DMS153 treated with DMSO at 0.1 percent for 48 hours (cell line): ENCODE results near the gene NFIA.

Experiments used
- DNase-seq: peaks from one replicate; lab custom pipeline; 2025; ENCODE audit not compliant: unreplicated experiment; lab: John Stamatoyannopoulos, UW

The NFIA gene

DNA sequence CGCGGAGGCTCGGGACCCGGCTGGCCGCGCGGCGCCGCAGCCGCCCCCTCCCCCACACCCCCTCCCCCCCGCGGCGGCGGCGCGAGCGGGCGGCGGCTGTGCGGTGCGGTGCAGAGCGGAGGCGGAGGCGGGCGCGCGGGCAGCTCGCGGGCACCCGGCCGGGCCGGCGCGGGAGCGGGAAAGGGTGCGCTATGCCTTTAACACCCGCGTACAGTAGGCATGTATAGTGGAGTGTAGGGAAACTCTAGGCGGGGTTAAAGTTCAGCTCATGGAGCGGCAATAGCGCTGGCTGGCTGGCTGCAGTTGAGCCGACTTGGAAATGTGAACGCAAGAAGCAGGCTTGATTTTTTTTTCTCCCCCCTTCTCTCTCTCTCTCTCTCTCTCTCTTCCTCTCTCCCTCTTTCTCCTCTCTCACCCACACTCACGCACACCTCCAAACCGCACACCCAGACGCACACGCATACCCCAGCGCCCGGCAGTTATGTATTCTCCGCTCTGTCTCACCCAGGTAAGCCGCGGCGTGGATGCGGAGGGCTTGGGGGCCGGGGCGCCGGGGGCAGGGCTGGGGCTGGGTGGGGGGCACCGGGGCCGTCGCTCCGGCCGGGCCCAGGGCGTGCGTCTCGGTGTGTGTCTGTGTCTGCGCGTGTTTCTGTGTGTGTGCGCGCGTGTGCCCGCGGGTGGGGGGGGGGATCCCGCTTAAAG, at the start of gene NFIA:
Gene NFIA, plus strand, starts transcription at position 251 of the 702 bp plus-strand sequence.
- no peak for DNase-seq

DNA sequence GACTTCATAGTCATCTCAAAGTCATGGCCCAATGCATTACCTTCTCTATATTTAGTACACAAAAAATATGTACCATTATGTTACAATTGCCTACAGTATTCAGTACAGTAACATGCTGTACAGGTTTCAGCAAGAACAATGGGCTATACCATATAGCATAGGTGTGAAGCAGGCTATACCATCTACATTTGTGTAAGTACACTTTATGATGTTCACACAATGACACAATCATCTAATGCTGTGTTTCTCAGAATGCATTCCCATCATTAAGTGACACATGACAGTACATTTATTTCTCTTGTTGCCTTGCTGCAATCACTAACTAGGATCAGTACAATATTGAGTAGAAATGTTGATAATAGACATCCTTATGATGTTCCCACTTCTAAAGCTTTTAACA, 46.5 kb upstream of the NFIA start:
- no peak for DNase-seq

DNA sequence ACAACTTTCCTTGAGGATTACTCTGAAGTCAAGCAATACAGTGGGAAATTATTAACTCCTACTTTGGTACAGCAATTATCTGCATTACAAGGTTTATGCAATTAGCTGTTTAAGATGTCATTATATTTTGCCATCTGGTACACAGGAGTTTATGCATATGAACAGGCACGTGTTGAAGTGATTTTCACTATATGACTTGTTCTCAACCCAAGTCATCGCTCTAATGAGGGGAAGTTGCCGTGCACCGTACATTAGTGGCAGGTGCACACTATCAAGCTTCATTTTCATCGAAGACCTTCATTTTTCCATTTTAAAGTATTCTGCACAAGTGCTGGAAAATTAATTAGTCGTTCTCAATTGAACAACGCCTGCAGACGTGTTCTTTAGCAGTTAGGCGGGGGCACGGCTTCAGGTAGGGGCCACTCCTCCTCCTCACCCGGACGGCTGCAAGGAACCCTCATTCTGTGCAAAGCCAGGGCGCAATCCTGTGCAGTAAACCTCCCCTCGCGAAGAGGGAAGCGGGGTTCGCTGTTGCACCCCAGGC, 39.8 kb upstream of the NFIA start:
- DNase-seq = no peak

DNA sequence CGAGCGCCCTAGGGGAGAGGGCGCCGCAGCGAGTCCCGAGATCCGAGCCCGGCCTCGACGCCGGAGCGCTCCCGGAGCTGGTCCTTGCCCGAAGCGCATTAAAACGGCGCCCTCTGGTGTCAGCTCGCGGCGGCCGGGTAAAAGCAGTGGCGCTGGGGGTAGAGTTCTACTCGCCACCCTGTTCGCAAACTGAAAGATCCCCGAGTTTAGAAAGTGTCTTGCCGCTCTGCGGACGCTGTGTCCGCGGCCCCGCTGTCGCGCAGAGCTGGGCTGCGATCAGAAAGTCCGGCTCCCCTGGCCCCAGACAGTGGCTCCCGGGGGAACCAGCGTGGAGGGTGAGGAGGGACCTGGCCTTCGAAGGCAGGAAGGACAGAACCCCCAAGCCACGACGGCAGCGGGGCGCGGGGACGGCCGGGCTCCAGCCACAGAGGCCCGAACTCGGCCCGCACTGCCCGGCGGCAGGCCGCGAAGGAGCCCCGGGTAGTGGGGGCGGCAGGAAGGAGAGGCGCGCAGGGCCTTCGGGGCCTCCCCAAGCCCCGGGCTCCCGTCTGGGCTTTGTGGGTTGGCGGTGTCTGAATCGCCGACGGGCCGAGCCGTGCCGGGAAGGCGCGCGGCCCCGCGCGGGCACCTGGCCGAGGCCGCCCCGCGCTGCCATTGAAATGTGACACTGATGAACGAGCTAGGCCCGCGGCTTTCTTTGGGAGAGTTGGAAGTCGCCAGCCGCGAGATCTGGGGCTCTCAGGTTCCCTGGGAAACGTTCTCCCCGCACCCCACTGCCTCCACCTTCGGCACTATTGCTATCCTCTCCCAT, 39.1 kb upstream of the NFIA start:
- DNase-seq = peak; percentile 65

DNA sequence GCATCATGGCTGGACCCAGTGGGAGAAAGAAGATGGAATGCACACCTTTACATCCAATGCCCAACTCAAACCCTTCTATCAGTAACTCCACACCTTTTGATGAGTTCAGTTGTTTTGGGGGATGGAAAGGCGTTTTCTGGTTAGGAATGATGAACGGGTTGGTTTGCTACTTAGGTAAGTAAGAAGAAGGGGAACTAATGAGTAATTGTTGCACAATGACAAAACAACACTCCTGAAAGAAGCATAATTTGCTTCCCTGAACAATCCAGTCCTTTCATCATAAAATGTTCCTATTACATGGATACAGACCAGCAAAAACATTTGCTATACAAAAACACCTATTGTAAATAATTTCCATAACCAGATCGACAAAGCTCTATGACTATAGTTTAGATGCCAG, 35.9 kb upstream of the NFIA start:
- no peak for DNase-seq

DNA sequence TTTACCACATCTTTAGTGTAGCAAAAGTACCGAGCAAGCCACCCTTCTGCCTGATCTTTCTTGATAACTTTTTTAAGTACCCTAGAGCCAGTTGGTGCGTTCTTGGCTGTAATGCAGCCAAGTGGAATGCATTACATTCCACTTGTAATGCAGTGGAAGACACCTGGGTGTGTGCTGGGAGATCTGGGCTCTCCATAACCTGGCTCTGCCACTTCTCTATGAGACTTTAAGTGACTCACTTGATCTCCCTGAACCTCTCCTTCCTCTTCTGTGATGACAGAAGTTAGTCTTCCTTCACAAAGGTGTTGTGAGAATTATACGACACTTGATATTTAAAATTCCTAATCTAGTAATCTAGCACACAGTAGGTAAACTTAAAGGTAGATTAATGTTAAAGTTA, 35.3 kb upstream of the NFIA start:
- DNase-seq = no peak

DNA sequence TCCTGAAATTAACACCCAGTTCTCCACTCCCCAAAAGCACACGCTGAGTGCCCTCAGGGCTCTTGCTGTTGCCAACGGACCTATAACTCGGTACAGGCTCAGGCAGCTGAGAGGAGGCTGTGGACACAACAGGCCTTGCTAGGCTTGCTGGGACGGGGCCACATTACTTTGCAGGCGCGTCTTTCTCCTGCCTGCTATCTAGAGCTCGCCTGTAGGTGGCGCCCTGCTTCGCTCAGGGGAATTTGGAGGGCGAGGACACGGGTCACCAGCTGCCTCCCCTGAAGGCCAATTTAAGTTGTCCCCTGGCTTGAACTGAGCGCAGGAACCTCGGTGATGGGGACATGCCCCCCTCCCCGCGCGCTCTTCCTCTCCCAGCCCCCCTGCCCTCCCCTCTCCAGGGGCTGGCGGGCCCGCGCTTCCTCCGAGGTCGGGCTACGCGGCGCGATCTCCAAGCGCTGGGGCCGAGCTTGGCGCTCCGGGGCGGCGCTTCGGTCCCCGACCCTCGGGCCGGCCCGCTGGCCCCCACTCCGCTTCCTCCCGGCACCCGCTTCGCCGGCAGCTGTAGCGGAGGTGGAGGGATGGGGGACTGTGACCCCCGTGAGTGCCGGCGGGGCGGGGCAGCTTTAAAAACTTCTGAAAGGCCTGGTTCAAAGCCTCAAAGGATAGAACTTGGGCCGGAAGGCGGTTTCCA, 32.4 kb upstream of the NFIA start:
- peak; percentile 46 for DNase-seq

DNA sequence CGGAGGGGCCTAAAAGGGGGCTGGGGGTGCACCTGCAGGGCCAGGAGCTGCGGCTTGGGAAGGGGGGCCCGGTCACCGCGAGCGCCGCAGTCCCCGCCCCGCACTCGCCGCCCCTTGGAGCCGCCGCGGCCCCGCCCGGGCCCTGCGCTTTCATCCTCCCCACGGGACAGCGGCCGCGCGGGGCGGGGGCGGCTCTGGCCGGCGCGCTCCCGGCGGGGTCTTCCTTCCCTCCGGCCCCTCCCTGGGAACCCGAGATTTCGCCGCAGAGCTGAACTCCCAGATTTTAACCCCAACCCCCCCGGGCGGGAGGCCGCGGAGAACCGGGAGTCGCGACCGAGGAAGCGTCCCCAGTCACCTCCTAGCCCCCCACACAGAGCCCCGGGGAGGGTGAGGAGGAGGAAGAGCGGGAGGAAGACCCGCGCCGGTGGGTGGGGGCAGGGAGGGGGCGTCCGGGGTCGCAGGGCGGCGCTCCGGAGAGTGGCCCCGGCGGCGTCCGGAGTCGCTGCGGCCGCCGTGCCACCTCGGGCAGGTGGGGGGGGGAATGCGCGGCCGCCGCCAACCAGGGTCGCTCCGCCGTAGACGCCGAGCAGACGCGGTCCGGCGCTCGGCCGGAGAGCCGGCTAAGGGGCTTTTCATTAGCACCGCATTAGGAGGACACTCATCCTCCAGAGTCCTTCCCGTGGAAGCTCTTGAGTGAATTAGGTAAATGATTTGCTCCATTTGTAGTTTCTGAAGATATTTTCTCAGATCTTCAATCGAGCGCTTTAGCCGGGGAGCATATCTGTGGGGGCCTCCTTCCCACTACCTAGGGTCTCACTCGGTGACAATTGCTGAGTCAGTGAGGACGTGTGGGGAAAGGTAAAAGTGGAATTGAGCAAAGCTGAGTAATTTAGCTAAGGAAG, 31.6 kb upstream of the NFIA start:
- no peak for DNase-seq

DNA sequence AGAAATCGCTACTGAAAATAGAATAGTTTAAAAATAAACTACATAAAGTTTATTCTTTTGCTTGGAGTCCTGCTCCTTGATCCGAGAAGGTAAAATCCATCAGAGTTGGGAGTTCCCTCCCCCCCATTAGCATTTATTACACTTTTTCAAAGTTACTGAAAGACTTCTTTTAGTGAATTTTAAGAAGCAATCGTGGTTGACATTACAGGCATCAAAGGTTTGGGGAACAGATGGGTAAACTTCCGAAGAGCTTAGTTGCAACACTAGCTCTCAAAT, 31.0 kb upstream of the NFIA start:
- no peak for DNase-seq

DNA sequence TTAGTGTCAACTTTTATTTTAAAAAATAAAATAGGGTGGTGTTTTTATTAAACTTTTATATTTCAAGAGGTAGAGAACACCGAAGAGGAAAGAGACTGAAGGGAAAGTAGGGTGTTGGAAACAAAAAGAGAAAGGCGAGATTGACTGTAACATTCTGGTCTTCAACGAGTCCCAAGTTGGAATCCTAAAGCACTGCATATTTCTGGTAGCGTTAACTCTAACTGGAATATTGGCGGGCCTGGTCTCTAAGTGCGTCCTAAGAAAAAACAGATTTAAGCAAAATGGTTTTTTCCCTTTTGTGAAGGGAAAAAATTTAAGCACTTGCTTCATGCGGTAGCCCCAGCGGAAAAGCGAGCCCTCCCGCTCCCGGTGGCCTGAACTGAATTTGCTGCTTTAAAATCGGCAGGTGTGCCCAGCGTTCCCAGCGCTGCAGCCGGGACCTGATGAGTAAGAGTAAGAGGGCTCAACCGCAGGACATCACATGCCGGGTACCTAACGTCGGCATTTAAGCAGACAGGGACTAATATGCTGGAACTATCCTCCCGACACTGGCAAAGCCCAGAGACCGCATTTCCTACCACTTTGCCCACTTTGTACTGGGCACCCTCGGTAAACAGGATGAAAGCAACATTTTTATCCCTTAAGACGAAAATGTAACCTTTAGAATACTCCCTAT, 30.5 kb upstream of the NFIA start:
- DNase-seq = no peak

DNA sequence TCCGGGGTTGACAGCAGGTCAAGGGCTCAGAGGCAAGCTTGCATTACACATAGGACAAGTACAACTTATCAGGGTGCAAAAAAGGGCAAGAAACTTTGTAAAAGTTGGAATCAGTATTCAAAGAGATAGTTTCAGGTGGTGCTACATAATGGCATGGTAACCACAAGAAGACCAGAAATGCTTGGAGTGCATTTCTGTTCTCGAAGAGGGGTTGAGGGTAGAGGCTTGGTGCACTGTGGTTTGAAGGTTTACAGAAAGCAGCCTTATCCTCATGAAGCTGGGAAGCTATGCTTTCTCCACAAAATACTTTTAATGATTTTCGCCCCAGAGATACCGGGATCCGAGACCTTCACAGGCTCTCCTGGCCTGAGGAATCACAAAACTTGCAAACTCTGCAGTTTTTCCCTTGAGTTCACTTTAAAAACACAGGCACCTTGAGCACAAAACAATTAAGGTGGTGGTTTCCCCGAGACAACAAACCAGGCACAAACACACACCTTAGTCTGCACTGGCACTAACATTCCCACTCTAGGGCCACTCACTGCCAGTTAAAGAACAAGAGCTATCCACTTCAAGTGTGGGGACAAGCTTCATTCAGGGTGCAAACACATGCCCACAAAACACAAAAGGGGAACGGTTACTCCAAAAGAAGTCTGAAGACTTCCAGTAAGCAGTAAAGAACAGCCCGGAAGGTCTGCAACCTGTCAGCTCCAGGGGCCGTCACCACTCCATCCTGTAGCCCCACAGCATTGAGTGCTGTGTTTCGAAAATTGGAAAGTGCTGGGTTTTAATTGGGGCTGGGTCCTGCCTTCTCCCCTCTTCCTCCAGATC, 29.8 kb upstream of the NFIA start:
- DNase-seq = no peak

DNA sequence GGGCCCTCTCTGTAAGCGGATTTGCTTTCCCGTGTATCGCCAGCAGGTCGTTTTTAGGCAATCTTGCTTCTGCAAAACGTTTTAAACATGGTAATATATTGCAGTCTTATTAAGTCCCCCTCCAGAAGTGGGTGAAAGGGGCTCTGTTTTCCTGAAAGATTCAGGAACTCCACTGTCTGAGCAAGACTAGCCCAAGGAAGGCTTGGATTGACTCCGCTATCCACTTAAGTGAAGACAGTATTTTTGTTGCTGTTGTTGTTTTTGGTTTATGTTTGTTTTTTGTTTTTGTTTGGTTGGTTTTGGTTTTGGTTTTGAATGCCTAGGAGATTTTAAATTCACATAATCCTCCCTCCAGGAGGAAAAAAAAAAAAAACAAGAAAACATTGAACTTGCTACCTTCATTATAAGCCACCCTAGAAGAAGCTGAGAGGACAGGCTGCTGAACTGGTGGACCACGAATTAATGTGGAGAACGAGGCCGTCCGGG, 29.1 kb upstream of the NFIA start:
- DNase-seq = no peak

DNA sequence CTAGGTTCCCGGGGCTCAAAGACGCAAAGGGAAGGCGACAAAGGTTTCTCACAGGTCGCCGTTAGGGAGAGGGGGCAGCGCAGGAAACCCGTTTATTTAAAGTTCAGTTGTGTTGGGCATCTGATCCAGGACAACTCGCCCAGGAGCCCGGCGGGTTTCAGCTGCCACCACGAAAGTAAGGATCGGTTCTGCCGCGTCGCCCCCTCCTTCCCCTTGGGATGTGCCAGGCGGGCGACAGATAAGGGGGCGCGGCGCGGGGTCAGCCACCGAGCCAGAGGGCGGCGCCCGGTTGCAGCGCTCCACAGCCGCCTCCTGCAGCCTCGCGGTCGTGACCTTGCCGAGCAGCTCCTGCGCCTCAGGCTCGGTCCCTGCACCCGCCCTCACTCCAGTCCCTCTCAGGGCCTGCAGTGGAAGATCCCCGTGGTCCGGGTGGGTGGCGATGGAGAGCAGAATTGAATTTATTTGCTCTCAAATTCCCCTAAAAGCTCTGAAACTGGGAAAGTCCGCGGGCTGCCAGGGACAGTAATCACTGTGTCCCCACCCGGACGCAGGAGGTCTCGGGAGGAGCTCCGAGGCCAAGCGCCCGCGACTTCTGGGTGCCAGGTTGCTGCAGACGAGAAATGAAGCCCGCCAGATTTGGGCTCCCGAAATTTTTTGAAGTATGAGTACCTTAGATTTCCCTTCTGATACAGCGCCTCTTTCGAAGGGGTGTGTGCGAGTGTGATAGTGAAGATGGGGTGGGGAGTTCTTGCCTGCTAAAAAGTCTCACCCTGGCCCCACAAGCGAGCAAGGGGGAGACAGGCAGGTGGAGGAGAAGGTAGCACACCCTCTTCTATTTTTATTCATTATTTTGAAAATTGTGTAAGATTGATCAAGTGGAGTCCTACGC, 28.4 kb upstream of the NFIA start:
- no peak for DNase-seq

DNA sequence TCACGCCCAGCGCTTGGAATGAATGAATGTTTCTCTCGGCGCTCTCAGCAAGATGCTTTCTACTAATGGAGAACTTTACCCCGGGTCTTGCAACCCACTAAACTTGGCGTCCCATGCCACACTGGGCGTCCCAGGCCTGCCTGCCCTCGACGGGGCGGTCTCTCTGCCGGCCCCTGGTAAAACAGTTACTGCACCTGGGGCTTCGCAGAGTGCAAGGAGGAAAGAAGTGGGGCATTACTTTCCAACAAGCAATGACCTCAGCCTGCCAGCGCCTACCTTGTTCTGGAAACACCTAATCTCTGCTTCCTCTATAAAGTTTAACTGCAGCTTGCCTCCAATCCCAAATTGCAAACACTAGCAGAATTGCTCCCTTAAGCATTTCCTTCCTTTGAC, 27.8 kb upstream of the NFIA start:
- no peak for DNase-seq

DNA sequence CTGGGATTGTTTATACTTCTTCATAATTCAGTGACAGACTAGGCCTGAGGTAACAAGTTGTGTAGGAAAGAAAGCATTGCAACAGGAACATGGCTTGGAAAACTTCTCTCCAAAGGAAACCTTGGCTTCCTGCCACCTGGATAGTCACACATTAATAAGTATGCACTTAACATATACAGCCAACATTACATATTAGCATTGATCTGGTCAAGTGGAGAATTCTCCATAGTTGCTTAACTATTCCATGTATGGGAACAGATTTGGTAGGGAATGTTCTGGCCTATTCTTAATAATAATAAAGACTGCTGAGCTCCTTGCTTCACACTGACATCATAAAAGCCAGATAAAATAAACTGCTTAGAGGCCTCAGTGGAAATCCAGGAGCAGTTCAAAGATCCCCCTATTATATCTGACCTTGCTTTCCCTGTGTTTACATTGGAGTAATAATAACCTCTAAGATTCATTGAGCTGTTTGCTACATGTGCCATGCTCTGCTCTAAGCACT, 27.2 kb upstream of the NFIA start:
- DNase-seq = no peak

DNA sequence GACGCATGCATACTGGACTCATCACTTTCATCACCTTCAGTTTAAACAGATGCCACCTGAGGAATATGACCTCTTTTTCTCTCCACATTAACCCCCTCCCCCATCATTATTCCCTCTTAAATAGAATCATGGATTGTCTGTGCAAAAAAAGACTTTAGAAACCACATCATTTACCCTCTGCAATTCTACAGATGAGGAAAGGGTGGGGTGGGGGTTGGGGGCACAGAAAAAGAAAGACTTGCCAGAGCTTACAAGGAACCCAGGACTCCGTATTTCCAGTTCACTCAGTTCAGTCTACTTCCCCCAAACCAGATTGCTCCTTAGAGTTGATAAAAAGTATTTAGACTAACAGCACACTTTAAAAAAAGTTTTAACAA, 26.2 kb upstream of the NFIA start:
- DNase-seq = no peak

DNA sequence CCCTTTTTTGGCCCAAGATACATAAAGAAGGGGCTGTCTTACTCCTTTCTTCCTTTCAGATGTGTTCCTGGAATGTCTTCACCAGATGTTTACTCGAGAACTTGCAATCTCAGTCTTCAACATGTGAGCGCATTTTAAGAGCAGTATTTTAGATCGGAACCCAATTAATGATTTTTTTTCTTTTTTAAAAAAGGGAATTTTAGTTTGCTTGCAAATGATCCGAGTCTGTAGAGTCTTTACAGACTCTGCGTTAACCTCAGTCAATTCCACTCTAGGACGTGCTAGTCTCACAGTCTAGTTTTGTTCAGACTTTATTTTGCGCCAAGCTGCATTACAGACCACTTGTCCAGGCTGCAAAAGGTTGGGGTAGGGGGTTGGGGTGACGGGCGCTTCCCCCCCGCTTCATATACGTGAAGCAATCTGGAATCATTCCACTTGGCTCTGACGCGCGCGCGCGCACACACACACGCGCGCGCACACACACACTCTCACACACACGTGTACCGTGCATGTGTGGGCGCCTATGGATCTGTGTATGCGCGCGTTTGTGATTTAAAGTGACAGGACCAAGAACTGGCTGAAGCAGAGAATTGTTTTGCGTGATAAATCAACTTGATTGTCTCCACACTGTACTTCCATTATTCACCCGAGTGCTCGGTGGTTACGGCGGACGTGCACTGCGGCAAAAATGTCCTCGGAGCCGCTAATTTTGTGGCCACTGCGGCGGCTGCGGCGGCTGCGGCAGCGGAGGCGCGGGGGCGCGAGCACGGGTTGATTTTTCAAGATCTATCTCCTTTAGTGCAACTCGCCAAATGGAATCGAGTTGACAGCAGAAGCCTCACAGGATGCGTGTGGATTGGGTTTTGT, 25.6 kb upstream of the NFIA start:
- no peak for DNase-seq
